Umbilical cord (tissue), 2 donors: Measurements from ENCODE around the gene POGZ. TPM values are rescaled to one million over a fixed set of nuclear protein-coding genes. Genes with fewer than 3 reads are reported as not detected.

Source experiments
- DNase-seq: peaks from one replicate; pipeline ENCODE4 v3.0.0-alpha.2; 2015; ENCODE audit warnings: low spot score
- total RNA-seq: library from RNA; depleted of rRNA; stranded (reverse); fragments of >200 nt; gene quantifications from one replicate; pipeline ENCODE4 v1.2.3, GENCODE V29; 2014; ENCODE audit warnings: low replicate concordance; ENCODE audit not compliant: insufficient read depth

POGZ gene
- 39.5 TPM for total RNA-seq

- peak; percentile 98 for DNase-seq
Observed at GRCh38 chr1:151459331-151460046, at the start of gene POGZ. POGZ (minus strand) TSS chr1:151459494; CDS start chr1:151442204, 17,290 bp downstream.

- no peak for DNase-seq
Observed at GRCh38 chr1:151508833-151509232, 49.5 kb upstream of the POGZ start.

GRCh38 chr1:151504759-151505158 lies 45.5 kb upstream of the POGZ start:
- DNase-seq = no peak

- DNase-seq = no peak
Observed at GRCh38 chr1:151504252-151504651, 45.0 kb upstream of the POGZ start.

GRCh38 chr1:151502859-151503780 lies 43.8 kb upstream of the POGZ start:
- no peak for DNase-seq

GRCh38 chr1:151502035-151502700 lies 42.9 kb upstream of the POGZ start:
- no peak for DNase-seq

- no peak for DNase-seq
Observed at GRCh38 chr1:151501474-151501873, 42.2 kb upstream of the POGZ start.

GRCh38 chr1:151499930-151500329 lies 40.6 kb upstream of the POGZ start:
- no peak for DNase-seq

- DNase-seq = no peak
Observed at GRCh38 chr1:151499365-151499764, 40.1 kb upstream of the POGZ start.

- DNase-seq = no peak
Observed at GRCh38 chr1:151495316-151495715, 36.0 kb upstream of the POGZ start.

GRCh38 chr1:151494741-151495281 lies 35.5 kb upstream of the POGZ start:
- DNase-seq = no peak

GRCh38 chr1:151493042-151493441 lies 33.7 kb upstream of the POGZ start:
- no peak for DNase-seq

GRCh38 chr1:151492120-151492519 lies 32.8 kb upstream of the POGZ start:
- DNase-seq = no peak

GRCh38 chr1:151491641-151492040 lies 32.3 kb upstream of the POGZ start:
- DNase-seq = no peak

- DNase-seq = no peak
Observed at GRCh38 chr1:151486557-151486956, 27.3 kb upstream of the POGZ start.

- DNase-seq = peak; percentile 35
Observed at GRCh38 chr1:151485685-151486255, 26.5 kb upstream of the POGZ start.

- DNase-seq = no peak
Observed at GRCh38 chr1:151482017-151482416, 22.7 kb upstream of the POGZ start.

- DNase-seq = no peak
Observed at GRCh38 chr1:151479462-151479861, 20.2 kb upstream of the POGZ start.

GRCh38 chr1:151478923-151479322 lies 19.6 kb upstream of the POGZ start:
- no peak for DNase-seq

- DNase-seq = no peak
Observed at GRCh38 chr1:151478140-151478812, 19.0 kb upstream of the POGZ start.

- DNase-seq = no peak
Observed at GRCh38 chr1:151477066-151477465, 17.8 kb upstream of the POGZ start.
